Subcutaneous abdominal adipose tissue (tissue), 5 donors: ENCODE measurements around the gene RAPH1.
"Not testable (repeated sequence)": the region's sequence is repeated elsewhere in the genome, so short reads cannot be mapped to it uniquely, and the experiment has no call there.

Experiments
- H3K27ac ChIP-seq: one replicate; pipeline ENCODE4 v1.7.0; 2013; ENCODE audit warnings: low read depth, mild to moderate bottlenecking, inconsistent platforms, low read length, moderate library complexity
- H3K27me3 ChIP-seq, 5 donors: one replicate each; pipeline ENCODE4 v1.7.0; 2013; ENCODE audit warnings: low read length in 5 of 5, inconsistent platforms in 1 of 5; ENCODE audit not compliant: control insufficient read depth in 5 of 5, insufficient read depth in 4 of 5
- H3K36me3 ChIP-seq, 5 donors: one replicate each; pipeline ENCODE4 v1.7.0; 2013; ENCODE audit warnings: low read length in 5 of 5; ENCODE audit not compliant: control insufficient read depth in 5 of 5, insufficient read depth in 5 of 5
- H3K4me1 ChIP-seq, 5 donors: one replicate each; pipeline ENCODE4 v1.7.0; 2013; ENCODE audit warnings: low read length in 5 of 5, mild to moderate bottlenecking in 3 of 5, moderate library complexity in 1 of 5; ENCODE audit not compliant: control insufficient read depth in 5 of 5, insufficient read depth in 5 of 5
- H3K4me3 ChIP-seq, 5 donors: one replicate each; pipeline ENCODE4 v1.7.0; 2013; ENCODE audit warnings: low read length in 5 of 5, low read depth in 1 of 5
- H3K9ac ChIP-seq, 5 donors: one replicate each; pipeline ENCODE4 v1.7.0; 2013; ENCODE audit warnings: low read length in 5 of 5, mild to moderate bottlenecking in 4 of 5, moderate library complexity in 3 of 5
- H3K9me3 ChIP-seq, 5 donors: one replicate each; pipeline ENCODE4 v1.7.0; 2013; ENCODE audit warnings: low read length in 5 of 5; ENCODE audit not compliant: control insufficient read depth in 5 of 5
- donor health status: healthy.
- donor health status: healthy.
- donor health status: healthy.
- donor health status: healthy.
- donor health status: healthy.

RAPH1 gene

GRCh38 chr2:203399031-203399430, 136.1 kb downstream of the RAPH1 start:
- no peak overlapping the region for H3K4me3 ChIP-seq
- H3K4me1 ChIP-seq, result peaks cover 0 to 5% (median 0%) of the 10 kb centered on the region in 5 donors
- H3K9ac ChIP-seq, result no peak overlapping the region
- no peak overlapping the region for H3K27ac ChIP-seq
- H3K36me3 ChIP-seq, result peaks cover 3 to 13% (median 8%) of the 10 kb centered on the region in 5 donors
- peaks cover 0 to 4% (median 3%) of the 10 kb centered on the region in 5 donors for H3K9me3 ChIP-seq
- H3K27me3 ChIP-seq, result no peaks in the 10 kb centered on the region

GRCh38 chr2:203396667-203397066, 138.4 kb downstream of the RAPH1 start:
- Histone ChIP-seq H3K9me3 (peaks cover 0 to 4% (median 3%) of the 10 kb centered on the region in 5 donors), H3K4me3 (no peak overlapping the region), H3K27me3 (no peaks in the 10 kb centered on the region), H3K27ac (no peak overlapping the region), H3K36me3 (peaks cover 2 to 15% (median 3%) of the 10 kb centered on the region in 5 donors), H3K9ac (no peak overlapping the region), H3K4me1 (peaks cover 0 to 5% (median 0%) of the 10 kb centered on the region in 5 donors)

GRCh38 chr2:203395858-203396257, 139.2 kb downstream of the RAPH1 start:
- Histone ChIP-seq H3K4me1 (peaks cover 0 to under 1% (median 0%) of the 10 kb centered on the region in 5 donors), H3K9ac (no peak overlapping the region), H3K9me3 (peaks cover 0 to 4% (median 3%) of the 10 kb centered on the region in 5 donors), H3K4me3 (no peak overlapping the region), H3K27me3 (no peaks in the 10 kb centered on the region), H3K27ac (no peak overlapping the region), H3K36me3 (peaks cover 2 to 15% (median 3%) of the 10 kb centered on the region in 5 donors)

GRCh38 chr2:203394519-203395227, 140.4 kb downstream of the RAPH1 start:
- H3K4me3 ChIP-seq, result no peak overlapping the region
- H3K27ac ChIP-seq, result no peak overlapping the region
- H3K9ac ChIP-seq, result no peak overlapping the region
- H3K9me3 ChIP-seq, result peaks cover 0 to 4% (median 3%) of the 10 kb centered on the region in 5 donors
- no peaks in the 10 kb centered on the region for H3K27me3 ChIP-seq
- peaks cover 2 to 15% (median 3%) of the 10 kb centered on the region in 5 donors for H3K36me3 ChIP-seq
- H3K4me1 ChIP-seq, result no peaks in the 10 kb centered on the region

GRCh38 chr2:203388153-203388552, 146.9 kb downstream of the RAPH1 start:
- H3K4me1 ChIP-seq, H3K27me3 ChIP-seq, H3K9ac ChIP-seq, H3K9me3 ChIP-seq, H3K36me3 ChIP-seq, H3K27ac ChIP-seq, H3K4me3 ChIP-seq: not testable (repeated sequence)

- Histone ChIP-seq H3K27ac (no peak overlapping the region), H3K9ac (no peak overlapping the region), H3K36me3 (no peaks in the 10 kb centered on the region), H3K4me3 (no peak overlapping the region), H3K9me3 (no peaks in the 10 kb centered on the region), H3K4me1 (no peaks in the 10 kb centered on the region), H3K27me3 (no peaks in the 10 kb centered on the region)
These were observed 152.1 kb downstream of the RAPH1 start for GRCh38 chr2:203383038-203383437.

- Histone ChIP-seq H3K27ac (no peak overlapping the region), H3K9me3 (no peaks in the 10 kb centered on the region), H3K4me3 (no peak overlapping the region), H3K9ac (no peak overlapping the region), H3K4me1 (no peaks in the 10 kb centered on the region), H3K36me3 (no peaks in the 10 kb centered on the region), H3K27me3 (no peaks in the 10 kb centered on the region)
These were observed 155.9 kb downstream of the RAPH1 start for GRCh38 chr2:203379156-203379555.

- no peaks in the 10 kb centered on the region for H3K36me3 ChIP-seq
- H3K4me3 ChIP-seq, result no peak overlapping the region
- no peaks in the 10 kb centered on the region for H3K9me3 ChIP-seq
- H3K9ac ChIP-seq, result no peak overlapping the region
- no peaks in the 10 kb centered on the region for H3K27me3 ChIP-seq
- no peak overlapping the region for H3K27ac ChIP-seq
- H3K4me1 ChIP-seq, result no peaks in the 10 kb centered on the region
These were observed 158.9 kb downstream of the RAPH1 start for GRCh38 chr2:203376173-203376572.

- H3K27me3 ChIP-seq, H3K9me3 ChIP-seq, H3K4me3 ChIP-seq, H3K4me1 ChIP-seq, H3K9ac ChIP-seq, H3K27ac ChIP-seq, H3K36me3 ChIP-seq: not testable (repeated sequence)
These were observed 162.4 kb downstream of the RAPH1 start for GRCh38 chr2:203372706-203373105.

- Histone ChIP-seq H3K27me3 (no peaks in the 10 kb centered on the region), H3K36me3 (no peaks in the 10 kb centered on the region), H3K4me1 (peaks cover 0 to 2% (median 0%) of the 10 kb centered on the region in 5 donors), H3K9ac (no peak overlapping the region), H3K4me3 (no peak overlapping the region), H3K9me3 (no peaks in the 10 kb centered on the region), H3K27ac (no peak overlapping the region)
These were observed 168.2 kb downstream of the RAPH1 start for GRCh38 chr2:203366639-203367466.
